ENCODE measurements around the gene STAM2.

Gene STAM2

DNA sequence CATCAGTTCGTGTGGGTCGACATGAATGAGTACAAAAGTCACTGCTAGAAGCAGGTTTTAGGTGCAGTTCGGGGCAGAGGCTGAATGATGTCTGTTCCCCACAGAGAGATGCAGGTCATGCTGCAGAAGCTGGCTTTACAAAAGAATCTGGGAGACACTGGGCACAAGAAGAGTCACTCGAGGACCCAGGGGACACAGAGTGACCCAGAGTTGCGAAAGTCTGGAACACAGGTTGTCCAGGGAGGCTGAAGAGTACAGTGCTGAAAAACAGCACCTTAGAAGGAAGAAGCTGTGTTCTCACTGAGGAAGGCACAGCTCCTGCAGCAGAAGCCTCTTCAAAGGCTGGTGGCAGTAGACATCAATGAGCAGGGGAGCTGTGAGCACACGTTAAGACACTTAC, 91.5 kb downstream of the STAM2 start:
- Histone ChIP-seq H3K4me2 (ENCODE audit: low read length) (no peak overlapping the region), H3K27me3 (ENCODE audit: control insufficient read depth, insufficient read depth, low read length) (no peaks in the 10 kb centered on the region), H3K36me3 (ENCODE audit: control insufficient read depth, insufficient read depth, low read length) (no peaks in the 10 kb centered on the region), H3K9me3 (ENCODE audit: control insufficient read depth, low read length) (no peaks in the 10 kb centered on the region), H3K9ac (no peak overlapping the region), H3K27ac (no peak overlapping the region), H3K79me2 (no peaks in the 10 kb centered on the region), H2AFZ (no peak overlapping the region), H3K4me3 (ENCODE audit: low read depth, low read length) (no peak overlapping the region), H3K4me1 (no peaks in the 10 kb centered on the region)
- TF ChIP-seq, protein P1, sequence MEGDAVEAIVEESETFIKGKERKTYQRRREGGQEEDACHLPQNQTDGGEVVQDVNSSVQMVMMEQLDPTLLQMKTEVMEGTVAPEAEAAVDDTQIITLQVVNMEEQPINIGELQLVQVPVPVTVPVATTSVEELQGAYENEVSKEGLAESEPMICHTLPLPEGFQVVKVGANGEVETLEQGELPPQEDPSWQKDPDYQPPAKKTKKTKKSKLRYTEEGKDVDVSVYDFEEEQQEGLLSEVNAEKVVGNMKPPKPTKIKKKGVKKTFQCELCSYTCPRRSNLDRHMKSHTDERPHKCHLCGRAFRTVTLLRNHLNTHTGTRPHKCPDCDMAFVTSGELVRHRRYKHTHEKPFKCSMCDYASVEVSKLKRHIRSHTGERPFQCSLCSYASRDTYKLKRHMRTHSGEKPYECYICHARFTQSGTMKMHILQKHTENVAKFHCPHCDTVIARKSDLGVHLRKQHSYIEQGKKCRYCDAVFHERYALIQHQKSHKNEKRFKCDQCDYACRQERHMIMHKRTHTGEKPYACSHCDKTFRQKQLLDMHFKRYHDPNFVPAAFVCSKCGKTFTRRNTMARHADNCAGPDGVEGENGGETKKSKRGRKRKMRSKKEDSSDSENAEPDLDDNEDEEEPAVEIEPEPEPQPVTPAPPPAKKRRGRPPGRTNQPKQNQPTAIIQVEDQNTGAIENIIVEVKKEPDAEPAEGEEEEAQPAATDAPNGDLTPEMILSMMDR (IDR thresholded peaks at IDR 0.05): no peak

DNA sequence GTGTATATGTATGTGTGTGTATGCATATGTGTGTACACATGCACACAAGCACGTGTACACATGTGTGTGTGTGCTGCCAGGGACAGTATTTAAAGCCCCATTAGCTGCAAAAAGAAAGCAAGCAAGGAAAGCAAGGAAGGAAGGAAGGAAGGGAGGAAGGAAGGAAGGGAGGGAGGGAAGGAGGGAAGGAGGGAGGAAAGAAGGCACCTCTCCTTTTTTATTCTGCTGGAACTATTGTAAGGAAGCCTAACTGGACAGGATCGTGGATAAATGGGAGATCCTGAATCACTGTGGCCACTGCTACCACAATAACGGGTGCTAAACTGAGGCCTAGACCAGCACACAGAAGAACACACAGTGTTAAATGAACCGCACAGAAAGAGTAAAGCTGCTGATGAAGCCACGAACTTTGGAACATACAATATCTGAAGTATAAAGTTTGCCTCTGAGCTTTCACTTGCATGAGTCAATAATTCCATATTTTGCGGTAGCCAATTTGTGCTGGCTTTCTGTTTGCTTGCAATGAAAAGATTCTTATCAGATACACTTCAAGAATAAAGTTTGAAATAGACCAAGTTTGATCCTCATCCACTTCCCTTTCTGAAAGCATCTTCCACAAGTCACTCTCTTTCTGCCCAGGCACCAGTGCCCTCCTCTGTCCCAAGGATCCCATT, 92.2 kb downstream of the STAM2 start:
- TF ChIP-seq, protein P1 (IDR thresholded peaks at IDR 0.05): no peak
- H3K27me3 ChIP-seq (ENCODE audit: control insufficient read depth, insufficient read depth, low read length): no peaks in the 10 kb centered on the region
- no peaks in the 10 kb centered on the region for H3K36me3 ChIP-seq (ENCODE audit: control insufficient read depth, insufficient read depth, low read length)
- H3K9ac ChIP-seq: no peak overlapping the region
- H3K9me3 ChIP-seq (ENCODE audit: control insufficient read depth, low read length): no peaks in the 10 kb centered on the region
- no peak overlapping the region for H3K27ac ChIP-seq
- no peak overlapping the region for H3K4me3 ChIP-seq (ENCODE audit: low read depth, low read length)
- no peak overlapping the region for H3K4me2 ChIP-seq (ENCODE audit: low read length)
- H2AFZ ChIP-seq: no peak overlapping the region
- no peaks in the 10 kb centered on the region for H3K4me1 ChIP-seq
- no peaks in the 10 kb centered on the region for H3K79me2 ChIP-seq

DNA sequence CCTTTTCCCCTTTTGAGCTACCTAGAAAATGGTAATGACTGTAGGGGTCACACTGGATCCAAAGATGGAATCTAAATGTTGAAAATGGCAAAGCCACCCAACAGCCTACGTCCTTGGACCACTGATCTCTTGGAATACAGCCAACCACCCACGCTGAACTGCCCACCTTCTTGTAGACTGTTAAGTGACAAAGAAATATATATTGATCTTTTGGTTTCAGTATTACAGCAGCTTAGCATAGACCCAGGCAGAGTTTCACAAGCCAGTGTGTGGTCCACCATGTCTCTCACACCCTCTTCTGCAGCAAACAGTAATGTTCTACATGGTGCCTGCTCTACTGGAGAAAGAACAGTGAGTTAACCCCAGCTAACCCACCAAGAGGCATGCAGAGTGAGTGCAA, 96.9 kb downstream of the STAM2 start:
- no peaks in the 10 kb centered on the region for H3K4me1 ChIP-seq
- H3K9me3 ChIP-seq (ENCODE audit: control insufficient read depth, low read length): no peaks in the 10 kb centered on the region
- H3K27ac ChIP-seq: no peak overlapping the region
- H3K36me3 ChIP-seq (ENCODE audit: control insufficient read depth, insufficient read depth, low read length): no peaks in the 10 kb centered on the region
- no peaks in the 10 kb centered on the region for H3K79me2 ChIP-seq
- no peak overlapping the region for H3K4me3 ChIP-seq (ENCODE audit: low read depth, low read length)
- no peak overlapping the region for H2AFZ ChIP-seq
- H3K4me2 ChIP-seq (ENCODE audit: low read length): no peak overlapping the region
- no peak overlapping the region for H3K9ac ChIP-seq
- TF ChIP-seq, protein P1 (IDR thresholded peaks at IDR 0.05): no peak
- no peaks in the 10 kb centered on the region for H3K27me3 ChIP-seq (ENCODE audit: control insufficient read depth, insufficient read depth, low read length)

DNA sequence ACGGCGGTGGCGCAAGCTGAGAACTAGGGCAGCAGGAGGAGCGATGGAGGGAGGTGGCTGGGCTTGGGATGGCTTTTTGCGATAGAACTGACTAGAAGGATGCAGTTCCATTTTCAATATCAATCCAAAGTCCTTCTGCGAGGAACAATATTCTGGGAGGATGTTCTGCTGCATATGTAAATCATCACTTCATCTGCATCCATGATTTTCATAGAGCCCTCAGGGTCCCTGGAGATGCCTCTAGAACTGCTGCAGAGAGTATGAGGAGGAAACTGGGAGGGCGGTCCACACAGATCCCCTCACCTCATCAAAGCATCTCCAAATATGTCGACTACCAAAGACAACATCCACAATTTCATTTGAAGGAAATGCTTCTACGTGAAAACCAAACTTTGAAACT, 97.5 kb downstream of the STAM2 start:
- H3K4me1 ChIP-seq: no peaks in the 10 kb centered on the region
- TF ChIP-seq, protein P1 (IDR thresholded peaks at IDR 0.05): no peak
- H3K36me3 ChIP-seq (ENCODE audit: control insufficient read depth, insufficient read depth, low read length): no peaks in the 10 kb centered on the region
- no peak overlapping the region for H3K9ac ChIP-seq
- H3K27ac ChIP-seq: no peak overlapping the region
- H3K4me3 ChIP-seq (ENCODE audit: low read depth, low read length): no peak overlapping the region
- no peaks in the 10 kb centered on the region for H3K79me2 ChIP-seq
- no peak overlapping the region for H3K4me2 ChIP-seq (ENCODE audit: low read length)
- no peaks in the 10 kb centered on the region for H3K9me3 ChIP-seq (ENCODE audit: control insufficient read depth, low read length)
- H3K27me3 ChIP-seq (ENCODE audit: control insufficient read depth, insufficient read depth, low read length): no peaks in the 10 kb centered on the region
- H2AFZ ChIP-seq: no peak overlapping the region

DNA sequence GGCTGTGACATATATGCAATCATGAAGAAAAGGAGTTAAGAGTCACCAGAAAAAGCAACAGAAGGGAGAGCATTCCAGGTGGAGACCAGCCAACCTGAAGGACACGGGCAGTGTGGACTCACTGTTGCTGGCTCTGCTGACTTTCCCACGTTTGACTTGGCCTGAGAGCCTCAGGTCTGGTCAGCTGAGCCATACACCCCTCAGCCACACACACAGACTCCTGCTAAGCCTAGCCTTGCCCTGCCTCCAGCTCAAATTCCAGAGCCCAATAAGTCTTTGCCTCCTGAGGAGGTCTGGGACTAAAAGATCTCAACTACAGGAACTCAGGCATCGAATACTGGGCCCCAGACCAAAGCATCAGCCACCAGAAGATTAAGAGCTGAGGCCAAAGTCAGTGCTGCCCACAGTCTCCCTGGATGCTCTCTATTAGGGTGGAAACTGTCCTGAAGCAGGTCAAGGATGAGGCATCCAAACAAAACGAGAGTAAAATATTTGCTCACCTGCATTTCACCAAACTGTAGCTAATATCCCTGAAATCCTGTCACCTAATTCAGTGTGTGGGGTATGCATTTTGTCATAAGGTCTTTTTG, 100.0 kb downstream of the STAM2 start:
- H3K4me2 ChIP-seq (ENCODE audit: low read length): no peak overlapping the region
- TF ChIP-seq, protein P1 (IDR thresholded peaks at IDR 0.05): no peak
- no peaks in the 10 kb centered on the region for H3K27me3 ChIP-seq (ENCODE audit: control insufficient read depth, insufficient read depth, low read length)
- H3K4me1 ChIP-seq: no peaks in the 10 kb centered on the region
- H3K4me3 ChIP-seq (ENCODE audit: low read depth, low read length): no peak overlapping the region
- no peak overlapping the region for H3K9ac ChIP-seq
- no peaks in the 10 kb centered on the region for H3K9me3 ChIP-seq (ENCODE audit: control insufficient read depth, low read length)
- H3K36me3 ChIP-seq (ENCODE audit: control insufficient read depth, insufficient read depth, low read length): no peaks in the 10 kb centered on the region
- H3K79me2 ChIP-seq: no peaks in the 10 kb centered on the region
- no peak overlapping the region for H3K27ac ChIP-seq
- no peak overlapping the region for H2AFZ ChIP-seq

All from parathyroid adenoma (tissue), 2 donors.